HG02884 (cell line): ENCODE data around the gene UBE2I.

ENCODE experiments used
- ATAC-seq: cut with Tn5 transposase; IDR thresholded peaks from one replicate; pipeline ENCODE4 v1.9.1; 2021; ENCODE audit warnings: mild to moderate bottlenecking, moderate library complexity; ENCODE audit not compliant: unreplicated experiment

The UBE2I gene

DNA sequence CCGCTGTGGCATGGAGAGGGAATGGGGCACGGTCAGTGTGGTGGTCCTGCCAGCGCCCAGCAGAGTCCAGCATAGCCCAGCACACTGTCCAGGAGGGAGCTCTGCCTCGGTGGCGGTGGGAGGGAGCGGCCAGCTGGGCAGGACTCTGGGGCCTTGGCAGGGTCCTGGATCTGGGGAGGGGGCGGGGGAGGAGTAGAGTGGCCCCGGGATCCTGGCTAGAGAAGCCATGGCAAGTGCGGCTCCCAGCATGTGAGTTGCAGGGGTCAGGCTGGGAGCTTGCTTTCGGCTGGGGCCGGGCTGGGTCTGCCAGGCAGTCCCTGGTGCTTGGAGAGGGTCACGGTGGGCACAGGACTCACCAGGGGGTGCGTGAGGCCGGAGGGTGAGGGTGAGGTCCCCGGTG, 46.2 kb downstream of the UBE2I start:
- no peak for ATAC-seq

DNA sequence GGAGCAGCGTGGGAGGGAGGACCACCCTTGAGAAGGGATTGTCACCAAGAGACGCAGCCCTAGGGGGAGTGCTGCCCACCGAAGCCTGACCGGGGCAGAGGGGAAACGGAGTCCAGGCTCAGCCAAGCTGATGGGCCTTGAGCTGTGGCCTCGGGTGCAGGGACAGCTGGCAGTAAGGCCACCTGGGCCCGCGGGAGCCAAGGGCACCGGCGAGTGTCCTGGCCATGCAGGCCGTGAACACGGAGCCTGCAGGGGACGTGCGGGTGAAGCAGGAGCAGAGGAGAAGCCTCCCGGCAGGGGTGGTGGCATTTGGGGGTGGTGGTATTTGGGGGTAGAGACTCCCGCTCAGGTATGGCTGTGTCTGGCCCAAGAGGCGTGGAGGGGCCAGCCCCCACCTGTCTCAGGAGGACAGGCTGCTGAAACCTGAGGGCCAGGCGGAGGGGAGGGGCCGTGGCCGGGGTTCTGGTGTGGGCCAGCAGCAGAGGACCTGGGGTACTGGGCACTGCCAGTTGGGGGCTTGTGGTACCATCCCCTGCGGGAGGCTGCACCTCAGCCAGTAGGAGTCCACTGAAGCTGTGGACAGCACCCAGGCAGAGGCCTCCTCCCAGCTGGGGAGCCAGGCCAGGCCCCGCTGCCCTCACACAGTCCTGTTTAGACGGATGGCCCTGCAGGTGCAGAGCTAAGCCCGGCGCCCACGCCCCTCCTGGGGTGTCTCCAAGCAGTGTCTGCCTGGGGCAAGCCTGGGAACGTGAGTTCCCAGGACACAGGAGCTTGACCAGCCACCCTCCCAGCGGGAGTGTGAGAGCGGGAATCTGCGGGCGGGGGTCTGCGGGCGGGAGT, 46.8 kb downstream of the UBE2I start:
- no peak for ATAC-seq

DNA sequence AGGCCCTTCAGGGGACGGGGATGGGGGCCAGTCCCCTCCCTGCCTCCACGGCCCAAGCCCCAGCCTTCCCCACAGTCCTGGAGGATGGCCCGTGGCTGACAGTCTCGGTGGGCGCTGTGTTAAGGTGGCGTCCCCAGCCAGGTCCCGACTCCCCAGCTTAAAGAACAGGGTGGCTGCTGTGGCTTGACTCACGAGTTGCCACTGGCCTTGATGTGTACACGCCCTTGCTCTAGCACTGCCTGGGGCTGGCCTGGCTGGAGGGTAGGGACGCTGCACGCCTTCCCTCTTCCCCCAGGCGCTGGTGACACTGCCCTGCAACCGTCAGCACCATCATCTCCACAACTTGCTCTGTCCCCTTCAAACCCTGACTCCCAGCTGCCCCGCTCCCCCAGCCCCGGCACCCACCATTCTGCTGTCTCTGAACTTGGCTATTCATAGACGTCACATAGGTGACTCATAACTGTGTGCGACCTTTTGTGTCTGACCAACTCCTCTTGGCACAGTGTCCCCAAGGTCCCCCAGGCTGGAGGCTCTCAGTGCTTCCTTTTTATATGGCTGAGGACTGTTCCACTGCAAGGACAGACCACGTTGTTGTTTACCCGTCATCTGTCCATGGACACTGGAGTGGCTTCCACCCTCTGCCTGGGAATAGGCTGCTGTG, 48.6 kb downstream of the UBE2I start:
- ATAC-seq: no peak

DNA sequence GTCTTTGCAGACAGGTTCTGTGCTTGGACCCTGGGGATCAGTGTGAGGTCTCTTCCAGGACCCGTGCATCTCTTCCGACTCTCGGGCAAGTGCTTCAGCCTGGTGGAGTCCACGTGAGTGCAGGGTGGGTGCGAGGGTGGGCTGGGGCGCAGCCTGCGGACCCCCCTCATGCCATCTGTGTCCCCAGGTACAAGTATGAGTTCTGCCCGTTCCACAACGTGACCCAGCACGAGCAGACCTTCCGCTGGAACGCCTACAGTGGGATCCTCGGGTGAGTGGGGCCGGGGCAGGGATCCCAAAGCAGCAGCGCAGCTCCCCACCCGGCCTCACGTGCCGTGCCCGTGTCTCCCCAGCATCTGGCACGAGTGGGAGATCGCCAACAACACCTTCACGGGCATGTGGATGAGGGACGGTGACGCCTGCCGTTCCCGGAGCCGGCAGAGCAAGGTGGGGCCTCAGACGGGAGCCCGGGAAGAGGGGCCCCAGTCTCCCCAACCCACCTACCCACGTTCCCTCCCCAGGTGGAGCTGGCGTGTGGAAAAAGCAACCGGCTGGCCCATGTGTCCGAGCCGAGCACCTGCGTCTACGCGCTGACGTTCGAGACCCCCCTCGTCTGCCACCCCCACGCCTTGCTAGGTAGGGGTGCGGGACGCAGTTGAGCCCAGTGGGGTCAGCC, 52.4 kb downstream of the UBE2I start:
- no peak for ATAC-seq

DNA sequence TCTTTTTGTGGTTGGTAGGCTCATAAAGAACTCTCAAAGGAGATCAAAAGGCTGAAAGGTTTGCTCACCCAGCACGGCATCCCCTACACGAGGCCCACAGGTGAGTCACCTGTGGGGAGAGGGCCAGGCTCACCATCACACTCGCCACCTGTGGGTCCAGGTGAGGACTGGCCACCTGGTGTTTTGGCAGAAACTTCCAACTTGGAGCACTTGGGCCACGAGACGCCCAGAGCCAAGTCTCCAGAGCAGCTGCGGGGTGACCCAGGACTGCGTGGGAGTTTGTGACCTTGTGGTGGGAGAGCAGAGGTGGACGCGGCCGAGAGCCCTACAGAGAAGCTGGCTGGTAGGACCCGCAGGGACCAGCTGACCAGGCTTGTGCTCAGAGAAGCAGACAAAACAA, 53.4 kb downstream of the UBE2I start:
- ATAC-seq: no peak

DNA sequence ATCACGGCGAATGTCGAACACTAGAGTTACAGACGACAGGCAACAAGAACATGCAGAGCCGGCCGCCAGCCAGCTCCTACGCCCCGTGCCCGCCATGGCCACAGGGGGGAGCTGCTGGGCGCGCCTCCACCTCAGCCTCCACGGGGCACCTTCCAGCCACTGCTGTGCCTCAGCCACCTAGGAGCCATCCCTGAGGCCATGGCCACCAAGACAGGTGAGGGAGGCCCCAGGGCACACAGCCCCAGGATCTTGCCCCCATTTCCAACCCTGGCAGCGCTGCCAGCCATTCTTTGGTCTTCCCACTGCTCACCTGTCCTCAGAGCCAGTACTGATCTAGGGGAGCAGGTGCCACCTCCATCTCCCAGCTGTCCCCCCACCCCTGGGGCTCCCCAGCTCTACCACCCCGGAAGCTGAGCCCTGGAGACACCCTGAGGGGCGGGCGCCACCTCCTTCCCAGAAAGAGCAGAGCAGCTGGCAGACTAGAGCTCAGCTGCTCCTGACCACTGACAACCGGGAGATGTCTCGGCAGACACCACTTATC, 54.1 kb downstream of the UBE2I start:
- no peak for ATAC-seq

DNA sequence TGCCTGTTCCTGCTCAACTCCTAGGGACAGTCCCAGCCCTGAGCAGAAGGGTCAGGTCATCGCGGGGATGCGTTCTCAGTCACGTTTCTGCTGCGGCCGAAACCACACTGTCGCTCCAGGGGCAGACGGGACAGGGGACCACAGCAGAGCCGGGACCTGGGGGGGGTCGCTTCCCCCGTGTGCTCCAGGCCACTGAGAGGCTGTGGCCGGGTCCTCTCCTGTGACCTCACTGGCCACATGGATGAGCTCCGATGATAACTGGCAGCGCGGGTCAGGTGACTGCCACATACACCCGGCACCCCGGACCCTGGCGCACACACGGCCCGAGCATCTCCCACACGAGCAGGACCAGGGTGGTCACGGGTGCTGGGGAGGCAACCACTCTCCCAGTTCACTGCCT, 55.1 kb downstream of the UBE2I start:
- no peak for ATAC-seq

DNA sequence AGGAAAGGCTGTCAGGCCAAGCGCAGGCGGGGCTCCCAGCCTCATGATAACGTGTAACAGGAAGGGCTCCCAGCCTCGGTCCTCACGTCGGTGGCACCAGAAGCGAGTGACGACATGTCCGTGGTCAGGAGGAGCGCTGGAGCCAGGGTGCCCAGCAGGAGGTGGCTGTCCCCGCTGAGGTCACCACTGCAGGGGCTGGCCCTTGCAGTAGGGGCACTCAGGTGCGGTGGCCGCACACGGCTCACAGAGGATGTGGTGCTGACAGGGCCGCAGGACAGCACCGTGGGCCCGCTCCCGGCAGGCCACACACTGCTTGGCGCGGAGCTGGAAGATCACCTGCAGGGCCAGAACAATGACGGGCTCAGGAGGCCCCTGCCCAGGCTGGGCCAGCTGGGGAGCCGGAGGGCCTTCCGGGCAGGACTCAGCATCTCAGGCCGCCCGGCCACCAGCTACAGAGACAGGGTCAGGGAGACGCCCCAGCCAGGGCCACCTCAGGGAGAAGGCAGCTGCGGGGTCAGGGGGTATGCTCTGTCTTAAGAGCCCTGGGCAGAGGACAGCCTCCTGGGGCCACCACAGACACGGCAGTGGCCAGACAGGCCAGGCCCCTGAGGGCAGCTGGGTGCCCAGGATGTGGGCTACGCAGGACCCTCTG, 56.8 kb downstream of the UBE2I start:
- no peak for ATAC-seq

DNA sequence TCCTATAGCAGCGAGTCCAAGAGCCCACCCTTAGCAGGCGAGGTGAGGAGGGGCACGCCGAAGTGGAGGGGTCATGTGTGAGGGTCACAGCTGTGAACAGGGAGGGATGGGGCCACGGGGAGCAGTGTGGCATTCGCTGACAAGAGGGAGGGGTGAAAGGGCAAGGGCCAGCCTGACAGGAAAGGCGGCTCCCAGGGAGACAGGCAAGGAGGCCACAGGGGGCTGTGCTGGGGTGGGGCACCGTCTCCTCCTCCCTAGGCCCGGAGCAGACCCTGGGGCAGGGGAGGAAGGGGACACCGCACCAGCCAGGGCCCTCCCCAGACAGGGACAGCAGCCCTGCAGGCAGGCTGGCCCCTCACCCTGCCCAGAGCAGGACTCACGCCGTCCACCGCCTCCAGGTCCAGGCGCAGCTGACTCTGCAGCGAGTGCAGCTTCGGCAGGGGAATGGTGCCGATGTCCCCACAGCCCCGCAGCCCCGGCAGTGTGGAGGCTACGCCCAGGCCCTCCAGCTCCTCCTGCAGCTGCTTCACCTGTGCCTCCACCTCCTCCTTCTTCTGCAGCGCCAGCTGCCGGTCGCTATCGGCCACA, 57.4 kb downstream of the UBE2I start:
- ATAC-seq: no peak

DNA sequence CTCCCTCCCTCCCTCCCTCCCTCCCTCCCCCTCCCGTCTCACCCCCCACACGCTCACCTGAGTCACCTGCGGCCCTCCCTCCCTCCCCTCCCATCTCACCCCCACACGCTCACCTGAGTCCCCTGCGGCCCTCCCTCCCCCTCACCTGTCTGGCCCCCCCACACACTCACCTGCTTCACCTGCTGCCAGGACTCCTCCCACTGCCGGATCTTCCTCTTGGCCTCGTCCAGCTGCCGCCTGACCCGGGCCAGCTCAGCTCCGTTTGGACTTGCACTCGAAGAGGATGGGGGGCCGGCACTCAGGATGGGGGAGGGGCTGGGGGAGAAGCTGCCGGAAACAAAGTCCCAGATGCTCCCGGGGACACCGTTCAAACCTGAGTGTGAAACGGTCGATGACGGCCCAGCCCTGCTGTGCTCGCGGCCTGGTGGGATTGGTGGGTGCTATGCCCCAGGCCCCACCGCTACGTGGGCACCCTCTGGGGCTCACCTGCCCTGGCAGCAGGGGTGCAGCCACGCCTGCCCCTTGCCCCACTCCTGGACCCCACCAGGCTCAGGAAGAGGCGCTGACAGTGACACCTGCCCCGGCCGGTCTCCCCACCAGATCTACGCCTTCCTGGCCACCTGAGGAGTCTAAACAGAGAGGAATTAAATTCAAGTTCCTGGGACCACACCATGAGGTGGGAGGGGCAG, 58.2 kb downstream of the UBE2I start:
- ATAC-seq: no peak

DNA sequence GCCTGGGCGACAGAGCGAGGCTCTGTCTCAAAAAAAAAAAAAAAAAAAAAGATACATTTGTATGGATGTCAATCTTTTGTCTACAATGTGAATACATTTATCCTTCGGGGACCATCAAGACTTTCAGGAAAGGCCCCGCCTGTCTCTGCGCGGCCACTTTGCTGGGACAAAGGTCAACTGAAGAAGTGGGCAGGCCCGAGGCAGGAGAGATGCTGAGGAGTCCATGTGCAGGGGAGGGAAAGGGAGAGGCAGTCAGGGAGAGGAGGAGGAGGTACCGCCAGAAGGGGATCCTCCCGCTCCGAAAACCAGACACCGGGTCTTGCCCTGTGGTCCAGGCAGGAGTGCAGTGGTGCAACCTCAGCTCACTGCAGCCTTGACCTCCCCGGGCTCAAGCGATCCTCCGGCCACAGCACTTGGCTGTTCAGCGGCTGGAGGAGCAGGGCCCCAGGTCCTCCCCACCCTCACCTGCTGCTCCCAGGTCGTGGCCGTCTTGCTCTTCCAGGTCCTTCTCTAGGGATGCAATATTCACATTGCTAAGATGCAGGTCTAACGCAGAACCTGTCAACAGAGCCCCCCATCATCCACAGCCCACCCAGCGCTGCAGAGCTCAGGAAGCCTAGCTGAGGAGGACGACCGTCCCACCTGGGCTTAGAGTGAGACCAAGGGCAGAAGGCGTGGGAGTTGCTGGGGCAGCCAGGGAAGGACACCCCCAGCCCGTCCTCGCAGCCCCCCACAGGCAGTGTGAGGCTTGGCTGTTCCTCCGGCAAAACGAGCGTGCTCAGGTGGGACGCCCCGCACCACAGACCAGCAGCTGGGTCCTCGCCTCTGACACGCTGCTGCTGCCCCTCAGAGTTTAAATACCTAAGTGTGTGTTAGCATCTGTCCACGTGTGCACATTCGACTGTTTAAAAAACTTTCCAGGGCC, 61.9 kb downstream of the UBE2I start:
- no peak for ATAC-seq

DNA sequence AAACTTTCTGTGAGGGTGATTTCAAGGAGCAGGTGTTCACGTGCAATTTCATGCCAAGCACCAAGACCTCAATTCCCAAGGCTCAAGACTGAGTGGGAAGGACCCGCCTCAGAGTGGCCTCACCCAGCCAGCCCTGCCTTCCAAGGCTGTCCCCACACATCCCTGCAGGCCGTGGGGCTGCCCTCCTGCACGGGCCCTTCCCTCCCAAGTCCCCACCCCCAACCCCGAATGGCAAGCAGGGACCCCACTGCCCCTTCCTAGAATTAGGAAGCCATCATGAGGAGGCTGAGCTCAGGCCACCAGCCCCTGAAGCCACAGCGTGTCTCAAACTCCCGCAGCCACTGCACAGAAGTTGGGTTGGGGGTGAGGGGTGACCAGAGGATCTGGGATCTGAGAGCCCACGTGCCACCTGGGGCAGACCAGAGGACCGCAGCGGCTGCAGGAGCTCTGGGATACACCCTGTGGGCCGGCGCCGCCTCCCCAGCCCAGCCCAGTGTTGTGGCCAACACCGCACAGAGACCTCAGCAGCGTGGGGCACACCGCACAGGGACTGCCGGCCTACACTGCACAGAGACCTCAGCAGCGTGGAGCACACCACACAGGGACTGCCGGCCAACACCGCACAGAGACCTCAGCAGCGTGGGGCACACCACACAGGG, 63.0 kb downstream of the UBE2I start:
- ATAC-seq: no peak

DNA sequence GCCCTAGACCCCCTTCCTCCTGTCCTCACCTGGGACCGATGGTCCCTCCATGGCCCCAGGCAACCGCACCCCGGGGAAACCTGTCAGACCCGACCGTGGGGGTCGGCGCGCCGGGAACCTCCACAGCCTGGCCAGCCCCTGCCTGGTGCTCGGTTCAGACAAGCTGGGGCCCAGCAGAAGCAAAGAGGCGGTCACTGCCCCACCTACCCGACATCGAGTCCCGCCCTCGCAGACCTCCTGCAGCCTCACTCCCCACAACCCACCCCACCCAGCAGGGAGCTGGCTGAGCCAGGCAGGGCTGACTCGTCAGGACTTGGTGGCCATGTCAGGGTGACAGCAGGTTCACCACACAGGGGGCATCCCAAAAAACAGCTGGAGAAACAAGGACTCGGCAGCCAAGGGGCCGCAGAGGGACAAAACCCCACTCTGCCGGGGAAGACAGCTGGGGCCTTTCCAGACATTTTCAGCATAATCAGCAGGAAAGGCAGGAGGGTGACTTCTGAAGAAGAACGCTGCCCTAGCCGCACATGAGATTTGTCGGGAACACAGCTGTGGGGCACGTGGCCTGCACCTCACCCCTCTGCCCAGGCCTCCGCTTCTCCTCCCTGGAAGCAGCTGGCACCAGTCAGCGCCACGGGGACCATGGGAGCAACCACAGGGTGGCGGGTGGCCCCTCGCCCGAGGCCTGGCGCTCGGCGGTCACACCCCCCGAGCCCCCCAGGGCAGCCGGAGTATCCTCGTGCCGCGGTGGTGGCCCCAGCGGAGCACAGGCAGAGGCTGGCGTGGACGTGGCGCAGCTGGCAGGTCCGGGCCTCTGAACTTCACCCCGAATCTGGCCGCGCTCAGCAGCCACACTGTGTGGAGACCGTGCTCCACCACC, 65.2 kb downstream of the UBE2I start:
- no peak for ATAC-seq

DNA sequence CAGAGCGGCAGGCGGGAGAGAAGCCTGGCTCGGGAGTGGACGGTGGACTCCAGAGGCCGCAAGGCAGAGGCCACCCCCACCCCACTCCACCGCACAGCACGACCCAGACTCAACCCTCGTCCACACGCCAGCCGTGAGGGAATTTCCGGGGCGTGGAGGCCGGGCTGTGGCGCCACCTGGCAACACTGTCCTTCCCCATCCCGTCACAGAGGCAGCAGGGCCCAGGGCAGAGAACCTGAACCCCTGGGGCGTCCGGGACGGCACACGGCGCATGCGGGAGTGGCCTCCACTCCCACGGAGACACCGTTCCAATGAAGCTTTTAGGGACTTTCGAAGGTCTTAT, 65.8 kb downstream of the UBE2I start:
- no peak for ATAC-seq

DNA sequence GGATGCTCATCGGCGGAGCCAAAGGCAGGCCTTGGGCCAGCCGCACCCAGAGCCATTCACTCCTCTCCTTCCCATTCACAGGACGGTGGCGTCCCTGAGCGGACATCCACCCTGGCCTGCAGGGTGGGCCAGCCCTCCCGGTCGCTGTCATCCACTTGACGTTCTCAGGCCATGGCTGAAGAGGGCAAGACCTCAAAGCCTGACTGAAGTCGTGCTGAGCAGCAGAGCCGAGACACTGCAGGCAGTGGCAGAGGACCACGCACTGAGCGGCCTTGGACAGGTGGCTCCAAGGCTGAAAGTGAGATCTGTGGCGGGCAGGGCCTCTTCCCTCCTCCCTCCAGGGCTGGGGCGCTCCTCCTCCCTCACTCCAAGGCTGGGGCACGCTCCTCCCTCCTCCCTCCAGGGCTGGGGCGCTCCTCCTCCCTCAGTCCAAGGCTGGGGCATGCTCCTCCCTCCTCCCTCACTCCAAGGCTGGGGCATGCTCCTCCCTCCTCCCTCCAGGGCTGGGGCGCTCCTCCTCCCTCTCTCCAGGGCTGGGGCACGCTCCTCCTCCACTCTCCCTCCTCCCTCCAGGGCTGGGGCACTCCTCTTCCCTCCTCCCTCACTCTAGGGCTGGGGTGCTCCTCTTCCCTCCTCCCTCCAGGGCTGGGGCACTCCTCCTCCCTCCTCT, 66.4 kb downstream of the UBE2I start:
- ATAC-seq: no peak
